Thyroid gland (tissue), 4 donors: ENCODE data around the gene PNLDC1. TPM values are rescaled to one million over a fixed set of nuclear protein-coding genes. Genes with fewer than 3 reads are reported as not detected.
"Not testable (repeated sequence)": the region's sequence is repeated elsewhere in the genome, so short reads cannot be mapped to it uniquely, and the experiment has no call there.

Experiments
- DNase-seq, 2 donors: peaks; one replicate each; pipeline ENCODE4 v3.0.0-alpha.2; 2019
- H3K27ac ChIP-seq, 3 donors: fragments of 200-600 bp; sonication (generic); 1 replicate in 2 of 3; 2 replicates in 1 of 3; pipeline ENCODE4 v1.5.1; 2016 to 2019; ENCODE audit warnings: mild to moderate bottlenecking in 1 of 3, moderate library complexity in 1 of 3
- H3K27me3 ChIP-seq: fragments of 200-600 bp; sonication (generic); one replicate; pipeline ENCODE4 v1.5.1; 2019
- H3K36me3 ChIP-seq, 2 donors: fragments of 200-600 bp; sonication (generic); one replicate each; pipeline ENCODE4 v1.5.1; 2016 to 2019
- H3K4me1 ChIP-seq, 2 donors: fragments of 200-600 bp; sonication (generic); one replicate each; pipeline ENCODE4 v1.5.1; 2017 to 2019
- H3K4me3 ChIP-seq, 3 donors: fragments of 200-600 bp; sonication (generic); replicated peaks in 1 of 3; 1 replicate in 2 of 3; 2 replicates in 1 of 3; pipeline ENCODE4 v1.5.1; 2016; ENCODE audit warnings: mild to moderate bottlenecking in 1 of 3
- H3K9me3 ChIP-seq: fragments of 200-600 bp; sonication (generic); one replicate; pipeline ENCODE4 v1.5.1; 2017
- POLR2A ChIP-seq, 2 donors: fragments of 450-650 bp; IDR thresholded peaks; one replicate each; pipeline ENCODE4 v1.6.1; 2017; ENCODE audit warnings: antibody characterized with exemption in 2 of 2, mild to moderate bottlenecking in 2 of 2, moderate library complexity in 1 of 2
- WGBS, 2 donors: methylation state at CpG; one replicate each; pipeline ENCODE4 v1.1.5; 2017; 5-methylcytosine and 5-hydroxymethylcytosine counted together
- intact Hi-C: fragments of 100-400 bp; cut with DNase I; formaldehyde crosslinking; loops from one replicate; pipeline ENCODE4 v1.15.1; 2023
- total RNA-seq, 4 donors: library from RNA; depleted of rRNA; stranded (reverse); fragments of >200 nt; gene quantifications; one replicate each; pipeline ENCODE4 v1.2.3, GENCODE V29; 2016
- TF ChIP-seq, protein P1 (sequence below), 6 experiments: fragments of 200-600 bp in 3 of 6; fragments of 450-650 bp in 3 of 6; sonication (generic) in 3 of 6; IDR thresholded peaks; one replicate each; pipeline ENCODE4 v1.5.1; 2016 to 2019; ENCODE audit warnings: antibody characterized with exemption in 6 of 6, mild to moderate bottlenecking in 2 of 6, inconsistent platforms in 1 of 6, moderate library complexity in 1 of 6

The PNLDC1 gene
- total RNA-seq, 4 donors from 2014 or later: 2.0 TPM; not detected in 3

DNA sequence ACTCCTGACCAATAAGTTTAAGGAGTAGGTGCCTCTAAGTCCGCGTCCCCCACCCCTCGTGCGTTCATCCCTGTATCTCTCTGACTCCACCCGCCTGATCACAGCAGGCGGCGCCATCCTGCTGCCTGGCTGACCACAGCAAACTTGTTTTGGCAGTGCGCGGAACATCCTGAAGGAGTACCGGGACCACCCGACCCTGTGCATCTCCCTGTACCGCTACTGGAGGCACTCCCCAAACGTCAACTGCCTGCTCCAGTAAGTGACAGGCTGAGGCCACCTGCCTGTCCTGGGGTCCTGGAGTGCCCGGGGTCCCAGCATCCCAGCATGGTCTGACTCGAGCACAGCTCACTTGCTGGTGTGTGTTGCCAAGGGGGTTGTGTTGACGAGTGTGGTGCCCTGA lies 19.0 kb downstream of the PNLDC1 start:
- TF ChIP-seq POLR2A (IDR thresholded peaks at IDR 0.05): no peak
- TF ChIP-seq, protein P1, sequence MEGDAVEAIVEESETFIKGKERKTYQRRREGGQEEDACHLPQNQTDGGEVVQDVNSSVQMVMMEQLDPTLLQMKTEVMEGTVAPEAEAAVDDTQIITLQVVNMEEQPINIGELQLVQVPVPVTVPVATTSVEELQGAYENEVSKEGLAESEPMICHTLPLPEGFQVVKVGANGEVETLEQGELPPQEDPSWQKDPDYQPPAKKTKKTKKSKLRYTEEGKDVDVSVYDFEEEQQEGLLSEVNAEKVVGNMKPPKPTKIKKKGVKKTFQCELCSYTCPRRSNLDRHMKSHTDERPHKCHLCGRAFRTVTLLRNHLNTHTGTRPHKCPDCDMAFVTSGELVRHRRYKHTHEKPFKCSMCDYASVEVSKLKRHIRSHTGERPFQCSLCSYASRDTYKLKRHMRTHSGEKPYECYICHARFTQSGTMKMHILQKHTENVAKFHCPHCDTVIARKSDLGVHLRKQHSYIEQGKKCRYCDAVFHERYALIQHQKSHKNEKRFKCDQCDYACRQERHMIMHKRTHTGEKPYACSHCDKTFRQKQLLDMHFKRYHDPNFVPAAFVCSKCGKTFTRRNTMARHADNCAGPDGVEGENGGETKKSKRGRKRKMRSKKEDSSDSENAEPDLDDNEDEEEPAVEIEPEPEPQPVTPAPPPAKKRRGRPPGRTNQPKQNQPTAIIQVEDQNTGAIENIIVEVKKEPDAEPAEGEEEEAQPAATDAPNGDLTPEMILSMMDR (IDR thresholded peaks at IDR 0.05): no peak
- intact Hi-C loops: no loop called here
- Histone ChIP-seq H3K4me1 (no peaks in the 10 kb centered on the region), H3K27ac (no peak overlapping the region), H3K36me3 (no peaks in the 10 kb centered on the region), H3K27me3 (no peaks in the 10 kb centered on the region), H3K9me3 (no peaks in the 10 kb centered on the region), H3K4me3 (no peak overlapping the region)
- DNase-seq: no peak
- WGBS, 2 donors: 90 to 97% methylated on average over 15 to 16 of the region's 16 CpGs

DNA sequence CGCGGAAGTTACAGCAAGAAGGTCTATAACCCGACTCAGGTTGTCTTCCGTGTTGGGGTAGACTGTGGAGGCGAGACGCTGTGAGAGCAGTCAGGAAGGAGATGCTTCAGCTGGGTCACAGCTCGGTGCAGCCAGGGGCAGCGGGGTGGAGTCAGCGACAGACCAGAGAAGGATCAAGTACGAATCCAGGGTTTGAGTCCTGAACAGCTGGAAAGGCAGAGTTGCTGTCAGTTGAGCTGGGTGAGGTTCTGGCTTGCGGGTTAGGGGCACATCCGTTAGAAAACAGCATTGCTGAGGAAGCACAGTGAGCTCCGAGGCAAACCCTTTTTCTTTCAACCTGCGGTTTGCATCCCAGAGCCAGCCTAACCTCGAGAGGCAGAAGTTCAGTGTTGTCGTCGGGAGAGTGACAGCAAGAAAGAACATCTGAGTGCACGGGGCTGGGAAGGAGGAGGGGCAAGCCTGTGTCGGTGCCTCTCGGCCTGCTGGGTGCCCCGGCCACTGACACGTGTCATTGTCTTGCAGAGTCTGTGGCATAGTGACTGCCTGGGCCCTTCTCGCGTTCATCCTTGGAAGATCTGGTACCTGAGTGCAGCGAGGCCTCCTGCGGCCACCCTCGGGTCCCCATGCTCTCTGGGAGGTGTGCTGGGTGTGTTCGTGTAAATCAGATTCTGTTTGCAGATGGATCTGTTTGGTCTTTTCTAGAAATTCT lies 20.0 kb downstream of the PNLDC1 start:
- H3K36me3 ChIP-seq: no peaks in the 10 kb centered on the region
- no peaks in the 10 kb centered on the region for H3K4me1 ChIP-seq
- no peak overlapping the region for H3K4me3 ChIP-seq
- no peak for TF ChIP-seq POLR2A (IDR thresholded peaks at IDR 0.05)
- TF ChIP-seq, protein P1 (IDR thresholded peaks at IDR 0.05): no peak
- no peak for DNase-seq
- no peaks in the 10 kb centered on the region for H3K9me3 ChIP-seq
- intact Hi-C loops: no loop called here
- 61 to 77% methylated on average over 28 of the region's 28 CpGs for WGBS, 2 donors
- no peaks in the 10 kb centered on the region for H3K27me3 ChIP-seq
- no peak overlapping the region for H3K27ac ChIP-seq

DNA sequence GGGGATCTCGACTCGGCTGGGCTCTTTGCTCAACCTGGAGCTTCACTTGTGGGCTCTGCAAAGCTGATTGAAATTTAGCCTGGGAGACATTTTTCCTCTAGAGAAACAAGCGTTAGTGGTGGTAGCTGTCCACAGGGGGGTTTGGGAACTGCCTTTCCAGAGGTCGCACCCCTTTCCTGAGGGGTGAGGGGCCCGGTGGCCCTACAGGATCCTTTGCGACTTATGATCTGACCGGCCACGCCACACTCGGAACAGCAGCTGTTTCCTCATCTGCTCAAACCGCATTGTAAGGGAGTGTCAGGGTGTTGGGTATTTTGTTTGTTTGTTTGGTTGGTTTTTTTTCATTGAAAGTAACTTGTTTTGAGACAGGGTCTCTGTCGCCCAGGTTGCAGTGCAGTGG lies 21.0 kb downstream of the PNLDC1 start:
- no peak overlapping the region for H3K4me3 ChIP-seq
- TF ChIP-seq, protein P1 (IDR thresholded peaks at IDR 0.05): no peak
- no peak for TF ChIP-seq POLR2A (IDR thresholded peaks at IDR 0.05)

DNA sequence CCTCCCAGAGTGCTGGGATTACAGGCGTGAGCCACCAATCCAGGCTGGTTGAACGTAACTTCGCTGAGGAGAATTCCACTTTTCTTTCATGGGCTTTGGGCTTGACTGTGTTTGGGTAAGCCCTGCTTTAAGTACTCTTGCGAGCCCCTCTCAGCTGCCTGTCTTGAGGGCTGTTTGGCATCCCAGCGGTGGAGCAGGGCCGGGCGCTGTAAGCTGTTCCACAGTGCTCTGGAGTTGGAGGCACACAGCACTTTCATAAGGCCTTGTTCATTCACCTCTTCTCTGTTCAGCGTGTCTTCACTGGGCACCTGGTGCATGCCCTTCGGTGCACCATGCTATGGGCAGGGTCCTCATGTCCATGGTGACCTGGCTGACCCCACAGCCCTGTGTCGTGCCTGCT lies 21.6 kb downstream of the PNLDC1 start:
- Histone ChIP-seq H3K27me3 (no peaks in the 10 kb centered on the region), H3K4me3 (no peak overlapping the region), H3K9me3 (no peaks in the 10 kb centered on the region), H3K4me1 (no peaks in the 10 kb centered on the region), H3K36me3 (no peaks in the 10 kb centered on the region), H3K27ac (no peak overlapping the region)
- intact Hi-C loops: no loop called here
- TF ChIP-seq, protein P1 (IDR thresholded peaks at IDR 0.05): no peak
- no peak for TF ChIP-seq POLR2A (IDR thresholded peaks at IDR 0.05)
- WGBS, 2 donors: 41 to 49% methylated on average over 9 to 10 of the region's 10 CpGs
- peak; percentile 58 to 64 for DNase-seq

More for the DNA sequence above, 21.0 kb downstream of the PNLDC1 start:
- 87 to 90% methylated on average over 9 to 11 of the region's 11 CpGs for WGBS, 2 donors
- H3K4me1 ChIP-seq: no peaks in the 10 kb centered on the region
- no peaks in the 10 kb centered on the region for H3K9me3 ChIP-seq
- intact Hi-C loops: no loop called here
- no peaks in the 10 kb centered on the region for H3K27me3 ChIP-seq
- no peak for DNase-seq
- H3K36me3 ChIP-seq: no peaks in the 10 kb centered on the region
- no peak overlapping the region for H3K27ac ChIP-seq

DNA sequence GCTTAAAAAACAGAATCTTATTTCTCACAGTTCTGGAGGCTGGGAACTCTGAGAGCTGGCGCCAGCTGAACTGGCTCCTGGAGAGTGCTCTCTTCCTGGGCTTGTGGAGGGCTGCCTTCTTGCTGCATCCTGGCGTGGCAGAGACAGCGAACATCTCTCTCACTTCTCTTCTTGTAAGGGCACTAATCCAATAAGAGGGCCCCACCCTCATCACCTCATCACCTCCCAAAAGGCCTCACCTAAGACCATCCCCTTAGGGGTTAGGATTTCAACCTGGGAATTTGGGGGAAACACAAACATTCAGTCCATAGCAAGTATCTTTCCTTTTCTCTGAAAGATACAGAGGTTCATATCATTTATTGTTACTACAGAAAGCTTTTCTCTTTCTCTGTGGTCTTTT lies 23.9 kb downstream of the PNLDC1 start:
- H3K27ac ChIP-seq: no peak overlapping the region
- WGBS, 2 donors: 94 to 100% methylated on average over 3 of the region's 3 CpGs
- no peak for TF ChIP-seq POLR2A (IDR thresholded peaks at IDR 0.05)
- TF ChIP-seq, protein P1 (IDR thresholded peaks at IDR 0.05): no peak
- no peaks in the 10 kb centered on the region for H3K4me1 ChIP-seq
- DNase-seq: no peak
- H3K36me3 ChIP-seq: no peaks in the 10 kb centered on the region
- intact Hi-C loops: no loop called here
- H3K27me3 ChIP-seq: no peaks in the 10 kb centered on the region
- H3K4me3 ChIP-seq: no peak overlapping the region
- H3K9me3 ChIP-seq: no peaks in the 10 kb centered on the region

DNA sequence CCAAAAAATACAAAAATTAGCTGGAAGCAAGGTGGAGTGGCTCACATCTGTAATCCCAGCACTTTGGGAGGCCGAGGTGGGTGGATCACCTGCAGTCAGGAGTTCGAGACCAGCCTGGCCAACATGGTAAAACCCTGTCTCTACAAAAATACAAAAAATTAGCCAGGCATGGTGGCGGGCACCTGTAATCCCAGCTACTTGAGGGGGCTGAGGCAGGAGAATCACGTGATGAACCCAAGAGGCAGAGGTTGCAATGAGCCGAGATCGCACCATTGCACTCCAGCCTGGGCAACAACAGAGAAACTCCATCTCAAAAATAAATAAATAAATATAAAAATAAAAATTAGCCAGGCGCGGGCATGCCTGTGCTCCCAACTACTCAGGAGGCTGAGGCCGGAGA lies 24.6 kb downstream of the PNLDC1 start:
- H3K36me3 ChIP-seq, H3K9me3 ChIP-seq, H3K27me3 ChIP-seq, H3K4me3 ChIP-seq, H3K27ac ChIP-seq, H3K4me1 ChIP-seq, DNase-seq, intact Hi-C loops: not testable (repeated sequence)
- WGBS, 2 donors: 94 to 98% methylated on average over 9 of the region's 9 CpGs
